Fibroblast of lung (primary cell): Measurements from ENCODE around the gene ZDHHC3.

ENCODE experiments used
- CTCF ChIP-seq, 2 donors: IDR thresholded peaks in 1 of 2; conservative IDR thresholded peaks in 1 of 2; 1 replicate in 1 of 2; 2 replicates in 1 of 2; pipeline ENCODE4 v1.5.1; 2011 to 2012; ENCODE audit warnings: low read length in 2 of 2, control low read depth in 1 of 2, inconsistent platforms in 1 of 2, low read depth in 1 of 2, mild to moderate bottlenecking in 1 of 2
- EZH2 ChIP-seq: IDR thresholded peaks from 2 replicates; pipeline ENCODE4 v1.5.1; 2012; ENCODE audit warnings: low read length, control low read depth, mild to moderate bottlenecking; ENCODE audit errors: missing control alignments

GRCh38 chr3:44927371-44927770, 48.6 kb downstream of the ZDHHC3 start:
- TF ChIP-seq EZH2 (no peak), CTCF (conservative IDR thresholded peaks at IDR 0.05 in 1 of 2, IDR thresholded peaks at IDR 0.05 in 1 of 2; ENCODE audit: low read depth in 1 of 2, low read length in 2 of 2) (no peak)
